ENCODE measurements around the gene THTPA.

Gene THTPA

DNA sequence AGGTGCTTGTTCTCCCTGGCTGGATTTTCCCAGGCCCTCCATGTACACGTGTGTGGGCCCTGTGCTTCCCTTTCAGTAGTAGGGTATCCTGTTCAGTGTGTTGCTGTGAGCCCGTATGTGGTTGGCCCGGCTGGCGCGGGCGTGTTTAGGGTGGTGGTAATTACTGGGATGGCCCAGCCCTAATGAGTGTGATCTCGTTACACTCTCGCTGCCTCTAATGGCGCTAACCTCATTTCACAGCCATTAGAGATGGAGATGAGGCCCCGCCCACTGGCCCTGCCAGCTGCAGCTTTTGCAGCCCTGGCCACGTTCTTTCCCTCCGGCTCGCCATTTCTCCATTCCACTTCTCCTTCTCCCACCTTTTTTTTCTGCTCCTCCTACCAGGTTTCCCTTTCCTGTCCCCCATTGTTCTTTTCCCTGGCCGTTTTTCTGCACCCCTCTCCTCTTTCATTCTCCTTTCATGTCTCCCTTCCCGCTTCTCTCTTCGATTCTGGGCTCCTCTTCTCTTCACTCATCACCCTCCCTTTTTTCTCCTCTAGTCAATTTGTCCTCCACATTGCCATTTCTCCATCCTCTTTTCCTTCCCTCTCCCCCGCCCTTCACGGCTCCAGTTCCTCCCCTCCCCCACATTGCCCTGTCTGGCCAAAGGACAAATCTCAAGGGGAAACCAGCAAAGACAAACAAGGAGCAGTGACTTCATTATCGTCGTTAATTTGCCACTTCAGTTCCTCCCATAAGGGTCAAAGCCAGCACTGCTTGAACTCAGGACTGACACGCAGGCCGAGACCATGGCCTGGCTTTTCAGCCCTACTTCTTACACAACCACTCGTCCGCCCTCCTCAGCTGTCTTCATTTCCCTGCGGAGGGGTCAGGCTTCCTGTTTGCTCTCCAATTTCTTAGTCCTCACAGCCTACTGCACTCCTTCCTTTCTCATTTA is 11.3 kb upstream of the THTPA start:
- Histone ChIP-seq H3K4me3 (ENCODE audit: low read length in 2 of 2) (no peak overlapping the region), H3K9ac (ENCODE audit: low read length in 2 of 2) (peak overlapping the region in 1 of 2 donors; percentile 5), H3K4me1 (ENCODE audit: control insufficient read depth, insufficient read depth, low read length) (no peaks in the 10 kb centered on the region), H3K27ac (ENCODE audit: low read length) (no peak overlapping the region), H3K9me3 (ENCODE audit: control insufficient read depth in 2 of 2, low read length in 2 of 2) (no peaks in the 10 kb centered on the region), H3K27me3 (ENCODE audit: control insufficient read depth in 1 of 2, insufficient read depth in 2 of 2, low read length in 2 of 2) (peaks cover 0 to 1% of the 10 kb centered on the region in 2 donors), H3K36me3 (ENCODE audit: control insufficient read depth in 2 of 2, insufficient read depth in 2 of 2, low read length in 2 of 2) (no peaks in the 10 kb centered on the region)

DNA sequence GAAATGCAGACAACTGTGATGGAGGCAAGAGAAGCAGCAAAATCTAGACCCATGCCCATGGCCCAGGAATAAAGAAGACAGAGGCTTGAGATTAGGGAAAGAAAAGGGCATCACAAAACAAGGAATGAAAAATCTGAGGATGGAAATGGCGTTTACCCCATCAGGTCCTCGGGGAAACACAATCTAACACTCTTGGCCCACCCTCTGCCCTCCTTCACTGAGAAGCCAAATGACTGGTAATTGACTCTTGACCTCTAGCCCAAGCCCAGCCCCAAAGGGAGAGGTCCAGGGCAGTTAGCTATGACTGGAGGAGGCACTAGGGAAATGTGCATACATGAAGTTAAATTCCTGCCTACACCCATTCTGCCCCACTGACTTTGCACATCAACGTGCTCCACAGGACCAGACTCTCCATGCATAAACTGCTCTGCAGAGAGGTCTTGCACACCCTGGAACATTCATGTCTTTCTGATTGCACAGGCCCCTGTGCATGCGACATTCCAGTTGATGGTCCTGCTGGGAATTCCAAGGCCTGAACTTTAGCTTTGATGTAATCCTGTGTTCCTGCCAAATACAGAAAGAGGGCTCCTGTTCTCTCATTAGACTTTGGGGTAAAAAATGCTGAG is 10.2 kb upstream of the THTPA start:
- peaks cover 7% of the 10 kb centered on the region for H3K4me1 ChIP-seq (ENCODE audit: control insufficient read depth, insufficient read depth, low read length)
- no peaks in the 10 kb centered on the region for H3K9me3 ChIP-seq (ENCODE audit: control insufficient read depth in 2 of 2, low read length in 2 of 2)
- H3K27me3 ChIP-seq (ENCODE audit: control insufficient read depth in 1 of 2, insufficient read depth in 2 of 2, low read length in 2 of 2) = peaks cover 0 to 5% of the 10 kb centered on the region in 2 donors
- no peak overlapping the region for H3K4me3 ChIP-seq (ENCODE audit: low read length in 2 of 2)
- no peak overlapping the region for H3K9ac ChIP-seq (ENCODE audit: low read length in 2 of 2)
- H3K36me3 ChIP-seq (ENCODE audit: control insufficient read depth in 2 of 2, insufficient read depth in 2 of 2, low read length in 2 of 2) = no peaks in the 10 kb centered on the region
- no peak overlapping the region for H3K27ac ChIP-seq (ENCODE audit: low read length)

DNA sequence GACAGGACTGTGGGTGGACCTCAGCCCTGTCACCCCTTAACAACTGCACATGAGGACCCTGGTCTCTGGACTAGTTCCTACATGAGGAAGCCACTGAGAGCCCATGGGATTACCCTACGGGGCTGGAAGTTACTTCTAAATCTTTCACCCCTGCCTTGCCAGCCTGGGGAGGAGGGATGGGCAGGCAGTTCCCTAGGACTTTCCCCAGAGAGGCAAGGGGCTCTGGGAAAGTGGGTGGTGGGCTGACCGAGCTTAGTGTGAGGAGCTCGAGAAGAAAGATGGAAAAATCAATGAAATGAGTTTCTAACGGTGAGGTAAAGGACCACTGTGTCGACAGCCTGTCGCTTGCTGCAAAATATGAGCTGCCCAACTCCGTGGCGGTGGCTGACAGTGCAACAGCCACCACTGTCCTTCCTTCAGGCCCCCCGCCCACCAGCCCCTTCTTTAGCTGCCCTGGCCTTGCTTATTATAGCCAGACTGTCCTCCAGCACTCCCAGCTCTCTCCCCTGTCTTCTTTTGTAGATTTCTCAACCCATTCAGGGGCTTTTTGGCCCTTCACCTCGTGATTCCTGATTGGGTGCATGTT is 9.5 kb upstream of the THTPA start:
- peaks cover 9% of the 10 kb centered on the region for H3K4me1 ChIP-seq (ENCODE audit: control insufficient read depth, insufficient read depth, low read length)
- H3K4me3 ChIP-seq (ENCODE audit: low read length in 2 of 2) = no peak overlapping the region
- H3K27me3 ChIP-seq (ENCODE audit: control insufficient read depth in 1 of 2, insufficient read depth in 2 of 2, low read length in 2 of 2) = peaks cover 0 to 5% of the 10 kb centered on the region in 2 donors
- H3K27ac ChIP-seq (ENCODE audit: low read length) = no peak overlapping the region
- no peaks in the 10 kb centered on the region for H3K9me3 ChIP-seq (ENCODE audit: control insufficient read depth in 2 of 2, low read length in 2 of 2)
- H3K9ac ChIP-seq (ENCODE audit: low read length in 2 of 2) = no peak overlapping the region
- H3K36me3 ChIP-seq (ENCODE audit: control insufficient read depth in 2 of 2, insufficient read depth in 2 of 2, low read length in 2 of 2) = no peaks in the 10 kb centered on the region

- no peak overlapping the region for H3K4me3 ChIP-seq (ENCODE audit: low read length in 2 of 2)
- H3K4me1 ChIP-seq (ENCODE audit: control insufficient read depth, insufficient read depth, low read length) = peaks cover 14% of the 10 kb centered on the region
- H3K9me3 ChIP-seq (ENCODE audit: control insufficient read depth in 2 of 2, low read length in 2 of 2) = no peaks in the 10 kb centered on the region
- H3K9ac ChIP-seq (ENCODE audit: low read length in 2 of 2) = no peak overlapping the region
- H3K27ac ChIP-seq (ENCODE audit: low read length) = no peak overlapping the region
- peaks cover 0 to 5% of the 10 kb centered on the region in 2 donors for H3K27me3 ChIP-seq (ENCODE audit: control insufficient read depth in 1 of 2, insufficient read depth in 2 of 2, low read length in 2 of 2)
- no peaks in the 10 kb centered on the region for H3K36me3 ChIP-seq (ENCODE audit: control insufficient read depth in 2 of 2, insufficient read depth in 2 of 2, low read length in 2 of 2)
Measured at GRCh38 chr14:23547924-23548323, 8.1 kb upstream of the THTPA start.

- H3K9ac ChIP-seq (ENCODE audit: low read length in 2 of 2) = no peak overlapping the region
- H3K4me3 ChIP-seq (ENCODE audit: low read length in 2 of 2) = no peak overlapping the region
- H3K27me3 ChIP-seq (ENCODE audit: control insufficient read depth in 1 of 2, insufficient read depth in 2 of 2, low read length in 2 of 2) = peaks cover 0 to 5% of the 10 kb centered on the region in 2 donors
- no peak overlapping the region for H3K27ac ChIP-seq (ENCODE audit: low read length)
- no peaks in the 10 kb centered on the region for H3K9me3 ChIP-seq (ENCODE audit: control insufficient read depth in 2 of 2, low read length in 2 of 2)
- H3K36me3 ChIP-seq (ENCODE audit: control insufficient read depth in 2 of 2, insufficient read depth in 2 of 2, low read length in 2 of 2) = no peaks in the 10 kb centered on the region
- H3K4me1 ChIP-seq (ENCODE audit: control insufficient read depth, insufficient read depth, low read length) = peaks cover 14% of the 10 kb centered on the region
Measured at GRCh38 chr14:23548351-23549318, 7.4 kb upstream of the THTPA start.

- no peaks in the 10 kb centered on the region for H3K36me3 ChIP-seq (ENCODE audit: control insufficient read depth in 2 of 2, insufficient read depth in 2 of 2, low read length in 2 of 2)
- peaks cover 16% of the 10 kb centered on the region for H3K4me1 ChIP-seq (ENCODE audit: control insufficient read depth, insufficient read depth, low read length)
- H3K4me3 ChIP-seq (ENCODE audit: low read length in 2 of 2) = peak overlapping the region; percentile 79 to 84
- H3K27ac ChIP-seq (ENCODE audit: low read length) = no peak overlapping the region
- peaks cover 0 to 5% of the 10 kb centered on the region in 2 donors for H3K27me3 ChIP-seq (ENCODE audit: control insufficient read depth in 1 of 2, insufficient read depth in 2 of 2, low read length in 2 of 2)
- no peaks in the 10 kb centered on the region for H3K9me3 ChIP-seq (ENCODE audit: control insufficient read depth in 2 of 2, low read length in 2 of 2)
- peak overlapping the region; percentile 54 to 55 for H3K9ac ChIP-seq (ENCODE audit: low read length in 2 of 2)
Measured at GRCh38 chr14:23550131-23550811, 5.8 kb upstream of the THTPA start.

- Histone ChIP-seq H3K27ac (ENCODE audit: low read length) (no peak overlapping the region), H3K9me3 (ENCODE audit: control insufficient read depth in 2 of 2, low read length in 2 of 2) (no peaks in the 10 kb centered on the region), H3K36me3 (ENCODE audit: control insufficient read depth in 2 of 2, insufficient read depth in 2 of 2, low read length in 2 of 2) (no peaks in the 10 kb centered on the region), H3K4me1 (ENCODE audit: control insufficient read depth, insufficient read depth, low read length) (peaks cover 18% of the 10 kb centered on the region), H3K27me3 (ENCODE audit: control insufficient read depth in 1 of 2, insufficient read depth in 2 of 2, low read length in 2 of 2) (peaks cover 0 to 5% of the 10 kb centered on the region in 2 donors), H3K9ac (ENCODE audit: low read length in 2 of 2) (peak overlapping the region; percentile 54 to 55), H3K4me3 (ENCODE audit: low read length in 2 of 2) (peak overlapping the region; percentile 79 to 84)
Measured at GRCh38 chr14:23550812-23551265, 5.2 kb upstream of the THTPA start.

DNA sequence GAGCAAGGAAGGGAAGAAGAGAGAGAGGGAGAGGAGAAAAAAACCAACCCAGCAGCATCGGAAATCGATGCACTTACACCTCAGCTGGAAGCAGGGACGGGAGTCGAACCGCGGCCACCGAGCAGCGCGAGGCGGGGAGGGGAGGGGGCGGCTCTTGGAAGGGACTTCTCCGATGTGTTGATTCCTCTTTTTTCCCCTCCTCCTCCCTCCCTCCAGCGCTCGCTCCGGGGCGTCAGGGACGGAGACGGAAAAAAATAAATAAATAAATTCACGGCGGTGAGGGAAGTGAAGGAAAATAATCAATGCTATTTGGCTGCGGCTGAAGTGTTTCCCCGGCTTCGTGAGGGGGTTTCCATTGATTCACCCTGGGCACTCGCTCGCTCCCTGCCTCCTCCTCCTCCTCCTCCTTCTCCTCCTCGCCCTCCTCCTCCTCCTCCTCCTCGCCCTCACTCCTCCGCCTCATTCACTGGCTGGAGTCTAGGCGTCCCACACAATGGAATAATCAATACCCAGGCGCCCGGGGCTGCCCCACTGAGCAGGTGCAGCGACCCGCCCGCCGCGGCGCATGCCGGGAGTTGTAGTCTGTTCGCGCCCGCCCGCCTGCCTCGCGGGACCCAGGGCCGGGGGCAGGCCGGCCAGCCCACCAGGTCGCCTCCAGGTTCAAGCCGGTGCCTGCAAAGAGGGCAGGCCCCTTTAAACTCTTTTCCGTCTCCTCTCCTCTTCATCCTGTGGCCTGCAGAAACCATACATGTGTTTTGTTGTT is 4.6 kb upstream of the THTPA start, which contains the start of gene ZFHX2:
Gene ZFHX2 (minus strand): TSS at position 500 of the 763 bp plus-strand sequence. CDS start 16,440 bp downstream, outside the sequence.
- peak within 1 kb of the TSS; percentile 54 to 62 for H3K9ac ChIP-seq (ENCODE audit: low read length in 2 of 2)
- no peaks in the 10 kb centered on the region for H3K9me3 ChIP-seq (ENCODE audit: control insufficient read depth in 2 of 2, low read length in 2 of 2)
- H3K27me3 ChIP-seq (ENCODE audit: control insufficient read depth in 1 of 2, insufficient read depth in 2 of 2, low read length in 2 of 2) = peaks cover 0 to 5% of the 10 kb centered on the region in 2 donors
- peaks cover 19% of the 10 kb centered on the region for H3K4me1 ChIP-seq (ENCODE audit: control insufficient read depth, insufficient read depth, low read length)
- peak within 1 kb of the TSS; percentile 79 to 84 for H3K4me3 ChIP-seq (ENCODE audit: low read length in 2 of 2)
- no peaks in the 10 kb centered on the region for H3K36me3 ChIP-seq (ENCODE audit: control insufficient read depth in 2 of 2, insufficient read depth in 2 of 2, low read length in 2 of 2)
- H3K27ac ChIP-seq (ENCODE audit: low read length) = peak within 1 kb of the TSS; percentile 31

DNA sequence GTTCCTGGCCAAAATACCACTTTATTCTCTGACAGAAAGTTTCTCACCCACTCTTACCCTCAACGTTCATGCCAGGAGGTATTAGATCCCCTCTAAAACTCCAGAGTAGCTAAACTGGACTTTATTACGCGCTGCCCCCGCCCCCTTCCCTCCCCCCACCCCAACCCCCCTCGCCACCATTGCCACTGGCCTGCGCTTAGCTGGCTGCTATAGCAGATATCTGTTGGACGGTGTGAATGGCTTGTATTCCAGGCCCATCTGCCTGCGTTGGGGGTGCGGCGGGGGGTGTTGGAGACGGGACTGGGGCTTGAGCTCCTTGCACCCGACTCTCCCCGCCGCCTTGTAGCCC is 564 bp upstream of the THTPA start:
- H3K9me3 ChIP-seq (ENCODE audit: control insufficient read depth in 2 of 2, low read length in 2 of 2) = no peaks in the 10 kb centered on the region
- H3K36me3 ChIP-seq (ENCODE audit: control insufficient read depth in 2 of 2, insufficient read depth in 2 of 2, low read length in 2 of 2) = peaks cover 4 to 13% of the 10 kb centered on the region in 2 donors
- H3K4me3 ChIP-seq (ENCODE audit: low read length in 2 of 2) = peak overlapping the region; percentile 84 to 95
- peak overlapping the region; percentile 93 for H3K27ac ChIP-seq (ENCODE audit: low read length)
- peak overlapping the region; percentile 95 to 96 for H3K9ac ChIP-seq (ENCODE audit: low read length in 2 of 2)
- no peaks in the 10 kb centered on the region for H3K27me3 ChIP-seq (ENCODE audit: control insufficient read depth in 1 of 2, insufficient read depth in 2 of 2, low read length in 2 of 2)
- peaks cover 32% of the 10 kb centered on the region for H3K4me1 ChIP-seq (ENCODE audit: control insufficient read depth, insufficient read depth, low read length)
